Vagina (tissue), 2 donors: Measurements from ENCODE around the gene ARPC4.

Experiments
- CTCF ChIP-seq, 3 experiments: fragments of 450-650 bp in 2 of 3; fragments of 200-600 bp in 1 of 3; sonication (generic) in 1 of 3; IDR thresholded peaks; one replicate each; pipeline ENCODE4 v1.5.1; 2017 to 2019; ENCODE audit warnings: antibody characterized with exemption in 3 of 3, mild to moderate bottlenecking in 2 of 3, moderate library complexity in 2 of 3
- POLR2A ChIP-seq, 2 donors: fragments of 450-650 bp; IDR thresholded peaks; one replicate each; pipeline ENCODE4 v1.6.1; 2017; ENCODE audit warnings: antibody characterized with exemption in 2 of 2, mild to moderate bottlenecking in 2 of 2, moderate library complexity in 2 of 2
- POLR2AphosphoS5 ChIP-seq, 2 donors: sonication (generic); formaldehyde crosslinking; IDR thresholded peaks; one replicate each; pipeline ENCODE4 v1.9.0; 2017; ENCODE audit warnings: antibody characterized with exemption in 2 of 2, mild to moderate bottlenecking in 2 of 2, low read depth in 1 of 2; ENCODE audit not compliant: insufficient read depth in 1 of 2

- TF ChIP-seq CTCF (IDR thresholded peaks at IDR 0.05): no peak
- TF ChIP-seq POLR2AphosphoS5 (IDR thresholded peaks at IDR 0.05; ENCODE audit: insufficient read depth in 1 of 2, low read depth in 1 of 2): no peak
- TF ChIP-seq POLR2A (IDR thresholded peaks at IDR 0.05): no peak
Measured at GRCh38 chr3:9806688-9807589, 14.1 kb downstream of the ARPC4 start.
